WTC11 (cell line): Measurements from ENCODE around the gene RASL10A.

ENCODE experiments used
- ATF3 ChIP-seq: sonication (generic); formaldehyde crosslinking; conservative IDR thresholded peaks from 2 replicates; pipeline ENCODE4 v1.8.1; 2022; ENCODE audit warnings: mild to moderate bottlenecking, missing genetic modification reagents
- CTCF ChIP-seq: fragments of 200-600 bp; IDR thresholded peaks from 2 replicates; pipeline ENCODE4 v1.8.0; 2022; ENCODE audit warnings: antibody characterized with exemption
- JUN ChIP-seq: sonication (generic); formaldehyde crosslinking; IDR thresholded peaks from 2 replicates; pipeline ENCODE4 v1.8.0; 2023; ENCODE audit warnings: mild to moderate bottlenecking, missing genetic modification reagents
- MAX ChIP-seq: sonication (generic); formaldehyde crosslinking; IDR thresholded peaks from 2 replicates; pipeline ENCODE4 v1.8.0; 2022; ENCODE audit warnings: mild to moderate bottlenecking, missing genetic modification reagents
- NR3C1 ChIP-seq: sonication (generic); formaldehyde crosslinking; conservative IDR thresholded peaks from 2 replicates; pipeline ENCODE4 v1.8.1; 2023; ENCODE audit warnings: low read depth, mild to moderate bottlenecking, missing genetic modification reagents
- TCF7 ChIP-seq: sonication (generic); formaldehyde crosslinking; IDR thresholded peaks from 2 replicates; pipeline ENCODE4 v1.8.0; 2022; ENCODE audit warnings: mild to moderate bottlenecking, low read depth, missing genetic modification reagents, moderate library complexity
- USF2 ChIP-seq: sonication (generic); formaldehyde crosslinking; IDR thresholded peaks from 2 replicates; pipeline ENCODE4 v1.8.1; 2023; ENCODE audit warnings: mild to moderate bottlenecking, missing genetic modification reagents, moderate library complexity
- ZNF232 ChIP-seq: sonication (generic); formaldehyde crosslinking; IDR thresholded peaks from 2 replicates; pipeline ENCODE4 v1.8.0; 2022; ENCODE audit warnings: mild to moderate bottlenecking, missing genetic modification reagents
- ZNF263 ChIP-seq: sonication (generic); formaldehyde crosslinking; IDR thresholded peaks from 2 replicates; pipeline ENCODE4 v1.8.1; 2022; ENCODE audit warnings: low read depth, mild to moderate bottlenecking, moderate library complexity, missing genetic modification reagents
- ZSCAN18 ChIP-seq: fragments of 250-450 bp; sonication (Bioruptor Pico); IDR thresholded peaks from 2 replicates; pipeline ENCODE4 v2.1.2; 2022; ENCODE audit warnings: mild to moderate bottlenecking, moderate library complexity
- TF ChIP-seq, protein P1 (sequence below): sonication (generic); formaldehyde crosslinking; IDR thresholded peaks from 2 replicates; pipeline ENCODE4 v1.8.1; 2022; ENCODE audit warnings: low read depth, mild to moderate bottlenecking, moderate library complexity, missing genetic modification reagents, borderline replicate concordance
- TF ChIP-seq, protein P2 (sequence below): sonication (generic); formaldehyde crosslinking; IDR thresholded peaks from 2 replicates; pipeline ENCODE4 v1.8.1; 2022; ENCODE audit warnings: mild to moderate bottlenecking, moderate library complexity, missing genetic modification reagents

DNA sequence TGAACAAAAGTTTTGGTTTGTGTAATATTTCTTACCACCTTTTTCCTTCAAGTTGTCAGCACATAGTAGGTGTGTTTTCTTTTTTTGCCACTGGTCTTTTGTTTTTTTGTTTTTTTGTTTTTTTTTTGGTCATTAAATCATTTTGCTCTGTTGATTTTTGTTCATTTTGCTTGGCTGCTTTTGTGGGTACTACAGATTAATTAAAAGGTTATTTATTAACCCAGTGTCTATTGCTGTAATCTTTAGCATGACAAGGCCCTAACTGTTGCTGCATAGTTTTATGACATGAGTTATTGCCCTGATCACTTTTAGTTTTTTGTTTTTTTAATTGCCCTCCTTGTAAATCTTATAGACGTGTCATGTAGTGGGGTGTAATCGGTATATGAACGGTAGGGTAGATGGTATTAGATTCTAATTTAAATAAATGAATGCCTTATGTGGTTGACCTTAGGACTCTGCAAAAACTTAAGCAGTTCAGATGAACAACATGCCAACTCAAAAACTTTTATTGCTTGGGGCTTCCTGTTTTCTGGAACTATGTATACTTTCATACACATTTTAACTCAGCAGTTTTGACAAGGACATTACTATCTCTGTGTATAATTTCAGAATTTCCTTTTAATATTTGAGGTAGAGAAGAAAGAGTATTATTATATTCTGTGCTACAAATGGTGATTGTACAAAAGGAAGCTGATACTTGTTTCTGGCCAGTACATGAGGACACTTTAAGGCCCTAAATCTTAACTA, 39.5 kb downstream of the RASL10A start:
- no peak for TF ChIP-seq USF2 (CRISPR knock-in tag)
- TF ChIP-seq CTCF = no peak
- no peak for TF ChIP-seq NR3C1 (CRISPR knock-in tag)
- TF ChIP-seq ZNF263 (CRISPR knock-in tag) = no peak
- TF ChIP-seq, protein P1, sequence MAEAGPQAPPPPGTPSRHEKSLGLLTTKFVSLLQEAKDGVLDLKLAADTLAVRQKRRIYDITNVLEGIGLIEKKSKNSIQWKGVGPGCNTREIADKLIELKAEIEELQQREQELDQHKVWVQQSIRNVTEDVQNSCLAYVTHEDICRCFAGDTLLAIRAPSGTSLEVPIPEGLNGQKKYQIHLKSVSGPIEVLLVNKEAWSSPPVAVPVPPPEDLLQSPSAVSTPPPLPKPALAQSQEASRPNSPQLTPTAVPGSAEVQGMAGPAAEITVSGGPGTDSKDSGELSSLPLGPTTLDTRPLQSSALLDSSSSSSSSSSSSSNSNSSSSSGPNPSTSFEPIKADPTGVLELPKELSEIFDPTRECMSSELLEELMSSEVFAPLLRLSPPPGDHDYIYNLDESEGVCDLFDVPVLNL (CRISPR knock-in tag) = no peak
- no peak for TF ChIP-seq MAX (CRISPR knock-in tag)
- no peak for TF ChIP-seq ZSCAN18
- TF ChIP-seq ZNF232 (CRISPR knock-in tag) = no peak
- TF ChIP-seq, protein P2, sequence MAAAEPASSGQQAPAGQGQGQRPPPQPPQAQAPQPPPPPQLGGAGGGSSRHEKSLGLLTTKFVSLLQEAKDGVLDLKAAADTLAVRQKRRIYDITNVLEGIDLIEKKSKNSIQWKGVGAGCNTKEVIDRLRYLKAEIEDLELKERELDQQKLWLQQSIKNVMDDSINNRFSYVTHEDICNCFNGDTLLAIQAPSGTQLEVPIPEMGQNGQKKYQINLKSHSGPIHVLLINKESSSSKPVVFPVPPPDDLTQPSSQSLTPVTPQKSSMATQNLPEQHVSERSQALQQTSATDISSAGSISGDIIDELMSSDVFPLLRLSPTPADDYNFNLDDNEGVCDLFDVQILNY (CRISPR knock-in tag) = no peak
- TF ChIP-seq JUN (CRISPR knock-in tag) = no peak
- TF ChIP-seq ATF3 (CRISPR knock-in tag) = no peak
- no peak for TF ChIP-seq TCF7 (CRISPR knock-in tag)
